ENCODE measurements around the gene SAXO1. TPM values are rescaled to one million over a fixed set of nuclear protein-coding genes. Genes with fewer than 3 reads are reported as not detected.

SAXO1 gene
- total and polyA plus RNA-seq, 4 donors = under 0.01 to 0.05 (median 0.01) TPM; not detected in 1

- H3K4me3 ChIP-seq (ENCODE audit: low read depth in 1 of 3, low read length in 3 of 3) = no peak overlapping the region
- 76% methylated on average over 2 of the region's 2 CpGs for WGBS
- no peak for DNase-seq (ENCODE audit: low spot score)
- H3K27ac ChIP-seq (ENCODE audit: low read depth in 1 of 2, low read length in 2 of 2) = no peak overlapping the region
- H3K27me3 ChIP-seq (ENCODE audit: control insufficient read depth in 4 of 4, insufficient read depth in 4 of 4, low read length in 3 of 4) = no peaks in the 10 kb centered on the region
- no peak overlapping the region for H3K9ac ChIP-seq (ENCODE audit: low read depth in 1 of 2, low read length in 2 of 2)
- H3K9me3 ChIP-seq (ENCODE audit: control insufficient read depth in 4 of 4, low read length in 3 of 4) = no peaks in the 10 kb centered on the region
- H3K36me3 ChIP-seq (ENCODE audit: control insufficient read depth in 4 of 4, insufficient read depth in 3 of 4, low read depth in 1 of 4, low read length in 3 of 4) = no peaks in the 10 kb centered on the region
- TF ChIP-seq MAX (IDR thresholded peaks at IDR 0.05) (no peak), JUND (IDR thresholded peaks at IDR 0.05) (no peak), FOXA2 (IDR thresholded peaks at IDR 0.05) (no peak), REST (IDR thresholded peaks at IDR 0.05) (no peak), GABPA (IDR thresholded peaks at IDR 0.05 in 1 of 2, conservative IDR thresholded peaks at IDR 0.05 in 1 of 2) (no peak), TAF1 (conservative IDR thresholded peaks at IDR 0.05) (no peak), SP1 (IDR thresholded peaks at IDR 0.05) (no peak), NR2F2 (IDR thresholded peaks at IDR 0.05) (no peak), CTCF (IDR thresholded peaks at IDR 0.05; ENCODE audit: low read depth, low read length, missing input control) (no peak), HNF4A (conservative IDR thresholded peaks at IDR 0.05) (no peak), YY1 (IDR thresholded peaks at IDR 0.05) (no peak), FOXA1 (IDR thresholded peaks at IDR 0.05) (no peak), RAD21 (IDR thresholded peaks at IDR 0.05) (no peak)
- H3K4me1 ChIP-seq (ENCODE audit: control insufficient read depth in 4 of 4, insufficient read depth in 4 of 4, low read length in 3 of 4) = no peaks in the 10 kb centered on the region
Observed at GRCh38 chr9:18973348-18973747, 59.7 kb downstream of the SAXO1 start.

- DNase-seq (ENCODE audit: low spot score) = no peak
- TF ChIP-seq HNF4G (IDR thresholded peaks at IDR 0.05) (no peak), CTCF (IDR thresholded peaks at IDR 0.05; ENCODE audit: low read depth, low read length, missing input control) (no peak), RXRA (IDR thresholded peaks at IDR 0.05) (no peak), EGR1 (IDR thresholded peaks at IDR 0.05; ENCODE audit: low read depth in 2 of 2) (no peak), YY1 (IDR thresholded peaks at IDR 0.05) (no peak), FOXA1 (IDR thresholded peaks at IDR 0.05) (no peak), GABPA (IDR thresholded peaks at IDR 0.05 in 1 of 2, conservative IDR thresholded peaks at IDR 0.05 in 1 of 2) (no peak), FOXA2 (IDR thresholded peaks at IDR 0.05) (no peak), TAF1 (conservative IDR thresholded peaks at IDR 0.05) (no peak), RAD21 (IDR thresholded peaks at IDR 0.05) (no peak), ZBTB33 (IDR thresholded peaks at IDR 0.05) (no peak), JUND (IDR thresholded peaks at IDR 0.05) (no peak), NR2F2 (IDR thresholded peaks at IDR 0.05) (no peak), REST (IDR thresholded peaks at IDR 0.05) (no peak), HNF4A (conservative IDR thresholded peaks at IDR 0.05) (no peak), ATF3 (IDR thresholded peaks at IDR 0.05) (no peak), SP1 (IDR thresholded peaks at IDR 0.05) (no peak)
- no peak overlapping the region for H3K27ac ChIP-seq (ENCODE audit: low read depth in 1 of 2, low read length in 2 of 2)
- no peaks in the 10 kb centered on the region for H3K27me3 ChIP-seq (ENCODE audit: control insufficient read depth in 4 of 4, insufficient read depth in 4 of 4, low read length in 3 of 4)
- H3K4me3 ChIP-seq (ENCODE audit: low read depth in 1 of 3, low read length in 3 of 3) = no peak overlapping the region
- no peaks in the 10 kb centered on the region for H3K4me1 ChIP-seq (ENCODE audit: control insufficient read depth in 4 of 4, insufficient read depth in 4 of 4, low read length in 3 of 4)
- WGBS = 52% methylated on average over 5 of the region's 5 CpGs
- no peak overlapping the region for H3K9ac ChIP-seq (ENCODE audit: low read depth in 1 of 2, low read length in 2 of 2)
- H3K36me3 ChIP-seq (ENCODE audit: control insufficient read depth in 4 of 4, insufficient read depth in 3 of 4, low read depth in 1 of 4, low read length in 3 of 4) = no peaks in the 10 kb centered on the region
- H3K9me3 ChIP-seq (ENCODE audit: control insufficient read depth in 4 of 4, low read length in 3 of 4) = no peaks in the 10 kb centered on the region
Observed at GRCh38 chr9:18972675-18973074, 60.3 kb downstream of the SAXO1 start.
